H1 (cell line): ENCODE data around the gene KIAA1586.

Source experiments
- ASH2L ChIP-seq: fragments of 200-600, 300-600 bp; sonication (generic); IDR thresholded peaks from one replicate; pipeline ENCODE4 v1.7.1; 2017; ENCODE audit warnings: low read length
- BCL11A ChIP-seq, 2 experiments: IDR thresholded peaks; one replicate each; pipeline ENCODE4 v1.6.1; 2011; ENCODE audit warnings: low read depth in 2 of 2, low read length in 2 of 2, mild to moderate bottlenecking in 2 of 2
- CHD7 ChIP-seq: fragments of 300-600 bp; sonication (generic); IDR thresholded peaks from 2 replicates; pipeline ENCODE4 v1.7.1; 2012; ENCODE audit warnings: low read length, moderate library complexity, mild to moderate bottlenecking, inconsistent platforms; ENCODE audit not compliant: insufficient replicate concordance
- NRF1 ChIP-seq: IDR thresholded peaks from 2 replicates; pipeline ENCODE4 v1.6.1; 2011; ENCODE audit warnings: mild to moderate bottlenecking, low read depth, low read length, improper control_type of control experiment
- POLR2AphosphoS5 ChIP-seq: IDR thresholded peaks from 2 replicates; pipeline ENCODE4 v1.6.1; 2011; ENCODE audit warnings: low read depth, low read length
- SP1 ChIP-seq: IDR thresholded peaks from 2 replicates; pipeline ENCODE4 v1.6.1; 2011; ENCODE audit warnings: low read depth, low read length
- TF ChIP-seq, protein P1 (sequence below), 3 experiments: IDR thresholded peaks; 1 replicate in 2 of 3; 2 replicates in 1 of 3; pipeline versions ENCODE4 v1.5.1 to v1.6.1; 2011; ENCODE audit warnings: low read length in 3 of 3, mild to moderate bottlenecking in 3 of 3, inconsistent platforms in 2 of 3, low read depth in 1 of 3, moderate library complexity in 1 of 3; ENCODE audit not compliant: insufficient read depth in 1 of 3; ENCODE audit errors: control extremely low read depth in 1 of 3

DNA sequence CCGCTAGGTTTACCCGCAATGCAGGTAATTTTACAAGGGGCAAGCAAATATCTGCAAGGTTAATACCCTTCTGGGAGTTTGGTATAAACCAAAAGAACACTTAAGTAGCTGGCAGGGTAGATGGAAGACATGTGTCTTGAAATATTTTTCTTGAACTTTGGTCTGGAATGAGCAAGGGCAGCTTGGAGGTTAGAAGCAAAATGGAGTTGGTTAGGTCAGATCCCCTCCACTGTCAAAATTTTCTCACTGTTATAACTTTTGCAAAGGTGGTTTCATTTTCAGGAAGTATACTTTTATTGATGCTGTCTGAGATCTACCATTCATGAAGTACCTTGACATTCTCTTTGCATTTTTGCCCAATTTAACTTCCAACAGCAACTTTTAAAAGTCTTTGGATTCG lies 13.3 kb upstream of the KIAA1586 start:
- TF ChIP-seq, protein P1, sequence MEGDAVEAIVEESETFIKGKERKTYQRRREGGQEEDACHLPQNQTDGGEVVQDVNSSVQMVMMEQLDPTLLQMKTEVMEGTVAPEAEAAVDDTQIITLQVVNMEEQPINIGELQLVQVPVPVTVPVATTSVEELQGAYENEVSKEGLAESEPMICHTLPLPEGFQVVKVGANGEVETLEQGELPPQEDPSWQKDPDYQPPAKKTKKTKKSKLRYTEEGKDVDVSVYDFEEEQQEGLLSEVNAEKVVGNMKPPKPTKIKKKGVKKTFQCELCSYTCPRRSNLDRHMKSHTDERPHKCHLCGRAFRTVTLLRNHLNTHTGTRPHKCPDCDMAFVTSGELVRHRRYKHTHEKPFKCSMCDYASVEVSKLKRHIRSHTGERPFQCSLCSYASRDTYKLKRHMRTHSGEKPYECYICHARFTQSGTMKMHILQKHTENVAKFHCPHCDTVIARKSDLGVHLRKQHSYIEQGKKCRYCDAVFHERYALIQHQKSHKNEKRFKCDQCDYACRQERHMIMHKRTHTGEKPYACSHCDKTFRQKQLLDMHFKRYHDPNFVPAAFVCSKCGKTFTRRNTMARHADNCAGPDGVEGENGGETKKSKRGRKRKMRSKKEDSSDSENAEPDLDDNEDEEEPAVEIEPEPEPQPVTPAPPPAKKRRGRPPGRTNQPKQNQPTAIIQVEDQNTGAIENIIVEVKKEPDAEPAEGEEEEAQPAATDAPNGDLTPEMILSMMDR (IDR thresholded peaks at IDR 0.05; ENCODE audit: control extremely low read depth in 1 of 3, insufficient read depth in 1 of 3, low read depth in 1 of 3, low read length in 3 of 3), result no peak
- TF ChIP-seq BCL11A (IDR thresholded peaks at IDR 0.05; ENCODE audit: low read depth in 2 of 2, low read length in 2 of 2) (no peak), SP1 (no peak), POLR2AphosphoS5 (no peak), NRF1 (no peak), CHD7 (no peak), ASH2L (no peak)
